Endothelial cell of umbilical vein (primary cell): ENCODE results near the gene OST4.

Source experiments
- CTCF ChIP-seq, 2 donors: IDR thresholded peaks; 1 replicate in 1 of 2; 2 replicates in 1 of 2; pipeline ENCODE4 v1.5.1; 2011; ENCODE audit warnings: low read length in 2 of 2, mild to moderate bottlenecking in 2 of 2, moderate library complexity in 2 of 2, control low read depth in 1 of 2, inconsistent platforms in 1 of 2, low read depth in 1 of 2; ENCODE audit not compliant: insufficient read depth in 1 of 2; ENCODE audit errors: extremely low read depth in 1 of 2
- EZH2 ChIP-seq: IDR thresholded peaks from 2 replicates; pipeline ENCODE4 v1.6.1; 2012; ENCODE audit warnings: borderline replicate concordance, low read depth, mild to moderate bottlenecking, moderate library complexity, low read length, inconsistent platforms; ENCODE audit not compliant: severe bottlenecking
- POLR2A ChIP-seq: IDR thresholded peaks from 2 replicates; pipeline ENCODE4 v1.6.1; 2012; ENCODE audit warnings: low read depth, mild to moderate bottlenecking, control low read depth, low read length
- POLR2AphosphoS5 ChIP-seq: IDR thresholded peaks from 2 replicates; pipeline ENCODE4 v1.6.1; 2012; ENCODE audit warnings: low read depth, mild to moderate bottlenecking, control low read depth, low read length, moderate library complexity; ENCODE audit not compliant: insufficient read depth

- TF ChIP-seq POLR2A (no peak), CTCF (IDR thresholded peaks at IDR 0.05; ENCODE audit: extremely low read depth in 1 of 2, insufficient read depth in 1 of 2, low read depth in 1 of 2, low read length in 2 of 2) (no peak), POLR2AphosphoS5 (no peak), EZH2 (no peak)
Measured at GRCh38 chr2:27077231-27077630, 5.8 kb upstream of the OST4 start.
